Esophagus (tissue), 2 donors: ENCODE measurements around the gene PIGP. TPM values are rescaled to one million over a fixed set of nuclear protein-coding genes. Genes with fewer than 3 reads are reported as not detected.

Source experiments
- H3K27ac ChIP-seq, 2 donors: one replicate each; pipeline ENCODE4 v1.5.1; 2013; ENCODE audit warnings: low read depth in 2 of 2, mild to moderate bottlenecking in 2 of 2, inconsistent platforms in 1 of 2, low read length in 1 of 2, moderate library complexity in 1 of 2
- H3K27me3 ChIP-seq, 2 donors: one replicate each; pipeline ENCODE4 v1.6.1; 2013; ENCODE audit warnings: low read length in 2 of 2, control low read depth in 1 of 2, mild to moderate bottlenecking in 1 of 2; ENCODE audit not compliant: insufficient read depth in 2 of 2, control insufficient read depth in 1 of 2
- H3K36me3 ChIP-seq, 2 donors: one replicate each; pipeline ENCODE4 v1.6.1; 2013; ENCODE audit warnings: low read length in 1 of 2; ENCODE audit not compliant: control insufficient read depth in 2 of 2, insufficient read depth in 2 of 2
- H3K4me1 ChIP-seq, 2 donors: one replicate each; pipeline ENCODE4 v1.6.1; 2013; ENCODE audit warnings: low read length in 1 of 2; ENCODE audit not compliant: control insufficient read depth in 2 of 2, insufficient read depth in 2 of 2
- H3K4me3 ChIP-seq, 2 donors: one replicate each; pipeline ENCODE4 v1.5.1; 2013; ENCODE audit warnings: low read length in 2 of 2, mild to moderate bottlenecking in 2 of 2, low read depth in 1 of 2, moderate library complexity in 1 of 2
- H3K9me3 ChIP-seq, 2 donors: one replicate each; pipeline ENCODE4 v1.6.1; 2013; ENCODE audit warnings: mild to moderate bottlenecking in 2 of 2, low read depth in 1 of 2, low read length in 1 of 2, moderate library complexity in 1 of 2; ENCODE audit not compliant: control insufficient read depth in 2 of 2, insufficient read depth in 1 of 2
- WGBS, 2 donors: extraction: QIAGEN DNeasy Blood & Tissue Kit; methylation state at CpG; one replicate each; pipeline ENCODE4 v1.1.7; 2013; 5-methylcytosine and 5-hydroxymethylcytosine counted together
- polyA plus RNA-seq, 2 donors: library from polyadenylated mRNA; stranded (reverse); fragments of 200-250 nt; gene quantifications; one replicate each; pipeline ENCODE4 v1.2.3, GENCODE V29; 2013
- donor health status: healthy with polysubstance abuse.
- donor health status: Bipolar disorder and iron deficiency.

The PIGP gene
- polyA plus RNA-seq, 2 donors, result 13.4 to 14.6 TPM

GRCh38 chr21:37065561-37066177 is 7.2 kb downstream of the PIGP start:
- Histone ChIP-seq H3K27me3 (no peaks in the 10 kb centered on the region), H3K4me1 (no peaks in the 10 kb centered on the region), H3K4me3 (no peak overlapping the region), H3K9me3 (no peaks in the 10 kb centered on the region), H3K27ac (no peak overlapping the region), H3K36me3 (no peaks in the 10 kb centered on the region)
- 95 to 96% methylated on average over 9 of the region's 9 CpGs for WGBS, 2 donors

- Histone ChIP-seq H3K36me3 (no peaks in the 10 kb centered on the region), H3K4me3 (no peak overlapping the region), H3K9me3 (no peaks in the 10 kb centered on the region), H3K4me1 (no peaks in the 10 kb centered on the region), H3K27ac (no peak overlapping the region), H3K27me3 (no peaks in the 10 kb centered on the region)
Observed at GRCh38 chr21:37064841-37065240, 8.0 kb downstream of the PIGP start.

DNA sequence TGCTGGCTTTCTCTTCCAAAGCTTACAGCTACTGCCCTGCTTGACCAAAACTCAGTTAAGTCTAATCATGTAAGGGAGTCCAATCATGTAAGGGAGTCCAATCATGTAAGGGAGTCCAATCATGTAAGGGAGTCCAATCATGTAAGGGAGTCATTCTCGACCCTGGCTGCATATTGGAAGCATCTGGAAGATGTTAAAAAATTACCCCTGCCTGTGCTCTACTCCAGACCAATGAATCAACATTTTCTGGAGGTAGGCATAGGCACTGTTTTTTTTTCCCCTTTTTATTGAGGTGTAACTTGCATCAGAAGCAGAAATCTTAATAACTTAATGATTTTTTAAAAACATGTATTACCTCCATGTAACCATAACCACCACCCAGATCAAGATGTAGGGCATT is 9.4 kb downstream of the PIGP start:
- WGBS, 2 donors, result 78 to 85% methylated on average over 1 of the region's 1 CpG
- no peaks in the 10 kb centered on the region for H3K9me3 ChIP-seq
- H3K4me1 ChIP-seq, result no peaks in the 10 kb centered on the region
- no peaks in the 10 kb centered on the region for H3K27me3 ChIP-seq
- H3K4me3 ChIP-seq, result no peak overlapping the region
- no peaks in the 10 kb centered on the region for H3K36me3 ChIP-seq
- H3K27ac ChIP-seq, result no peak overlapping the region

GRCh38 chr21:37062593-37062935 is 10.3 kb downstream of the PIGP start:
- H3K27ac ChIP-seq, result no peak overlapping the region
- no peak overlapping the region for H3K4me3 ChIP-seq
- H3K9me3 ChIP-seq, result no peaks in the 10 kb centered on the region
- WGBS, 2 donors, result 88 to 89% methylated on average over 6 of the region's 6 CpGs
- H3K36me3 ChIP-seq, result no peaks in the 10 kb centered on the region
- H3K27me3 ChIP-seq, result no peaks in the 10 kb centered on the region
- no peaks in the 10 kb centered on the region for H3K4me1 ChIP-seq

GRCh38 chr21:37061926-37062592 is 10.8 kb downstream of the PIGP start:
- 80 to 81% methylated on average over 7 of the region's 7 CpGs for WGBS, 2 donors
- no peaks in the 10 kb centered on the region for H3K27me3 ChIP-seq

DNA sequence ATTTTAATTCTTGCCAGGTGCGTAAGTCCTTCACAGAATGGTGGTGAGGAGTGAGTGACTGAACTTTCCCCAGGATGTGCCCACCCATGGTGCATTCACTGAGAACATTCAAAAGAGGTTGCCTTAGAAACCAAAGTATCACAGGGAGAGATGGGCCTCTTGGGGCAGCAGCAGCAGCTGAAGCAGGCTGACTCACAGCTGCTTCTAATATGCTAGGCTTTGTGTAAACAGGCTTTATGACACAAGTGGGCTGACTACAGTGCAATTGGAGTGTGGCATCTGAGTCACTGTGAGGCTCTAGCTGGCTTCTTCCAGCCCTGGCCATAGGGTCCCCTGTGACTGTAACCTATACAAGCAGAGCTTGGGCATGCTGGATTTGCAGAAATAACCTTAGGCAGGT is 12.6 kb downstream of the PIGP start:
- Histone ChIP-seq H3K4me1 (no peaks in the 10 kb centered on the region), H3K27ac (no peak overlapping the region), H3K4me3 (no peak overlapping the region), H3K27me3 (no peaks in the 10 kb centered on the region), H3K9me3 (no peaks in the 10 kb centered on the region), H3K36me3 (no peaks in the 10 kb centered on the region)
- WGBS, 2 donors, result 77 to 92% methylated on average over 1 of the region's 1 CpG

More at GRCh38 chr21:37061926-37062592, 10.8 kb downstream of the PIGP start:
- no peak overlapping the region for H3K27ac ChIP-seq
- no peak overlapping the region for H3K4me3 ChIP-seq
- no peaks in the 10 kb centered on the region for H3K36me3 ChIP-seq
- no peaks in the 10 kb centered on the region for H3K9me3 ChIP-seq
- no peaks in the 10 kb centered on the region for H3K4me1 ChIP-seq

GRCh38 chr21:37059181-37059580 is 13.7 kb downstream of the PIGP start:
- no peaks in the 10 kb centered on the region for H3K27me3 ChIP-seq
- WGBS, 2 donors, result 68 to 69% methylated on average over 5 of the region's 5 CpGs

GRCh38 chr21:37058261-37058660 is 14.6 kb downstream of the PIGP start:
- 60 to 67% methylated on average over 2 of the region's 2 CpGs for WGBS, 2 donors
- H3K27me3 ChIP-seq, result no peaks in the 10 kb centered on the region
- H3K27ac ChIP-seq, result no peak overlapping the region
- H3K4me1 ChIP-seq, result no peaks in the 10 kb centered on the region
- H3K4me3 ChIP-seq, result no peak overlapping the region
- H3K36me3 ChIP-seq, result no peaks in the 10 kb centered on the region
- no peaks in the 10 kb centered on the region for H3K9me3 ChIP-seq

More at GRCh38 chr21:37059181-37059580, 13.7 kb downstream of the PIGP start:
- Histone ChIP-seq H3K36me3 (no peaks in the 10 kb centered on the region), H3K4me1 (no peaks in the 10 kb centered on the region), H3K4me3 (no peak overlapping the region), H3K9me3 (no peaks in the 10 kb centered on the region), H3K27ac (no peak overlapping the region)

DNA sequence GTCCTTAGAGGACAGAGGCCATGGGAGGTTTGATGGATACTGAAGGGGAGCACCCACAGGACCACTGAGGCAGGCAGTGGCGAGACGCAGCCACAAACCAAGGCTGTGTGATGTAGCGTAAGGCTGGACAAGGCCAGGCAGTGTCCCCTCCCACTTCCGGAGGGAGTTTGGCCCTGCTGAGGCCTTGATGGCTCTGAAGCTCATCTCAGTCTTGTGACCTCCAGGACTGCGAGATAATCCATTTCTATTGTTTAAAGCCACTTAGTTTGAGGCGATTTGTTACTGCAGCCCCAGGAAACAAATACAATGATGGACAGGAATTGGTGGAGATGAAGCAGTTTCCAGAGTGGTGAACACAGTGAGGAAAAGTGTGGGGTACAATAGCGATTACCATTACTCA is 15.3 kb downstream of the PIGP start:
- no peaks in the 10 kb centered on the region for H3K27me3 ChIP-seq
- H3K4me3 ChIP-seq, result no peak overlapping the region
- no peaks in the 10 kb centered on the region for H3K9me3 ChIP-seq
- H3K4me1 ChIP-seq, result no peaks in the 10 kb centered on the region
- 94 to 95% methylated on average over 7 of the region's 7 CpGs for WGBS, 2 donors
- H3K27ac ChIP-seq, result no peak overlapping the region
- H3K36me3 ChIP-seq, result no peaks in the 10 kb centered on the region

DNA sequence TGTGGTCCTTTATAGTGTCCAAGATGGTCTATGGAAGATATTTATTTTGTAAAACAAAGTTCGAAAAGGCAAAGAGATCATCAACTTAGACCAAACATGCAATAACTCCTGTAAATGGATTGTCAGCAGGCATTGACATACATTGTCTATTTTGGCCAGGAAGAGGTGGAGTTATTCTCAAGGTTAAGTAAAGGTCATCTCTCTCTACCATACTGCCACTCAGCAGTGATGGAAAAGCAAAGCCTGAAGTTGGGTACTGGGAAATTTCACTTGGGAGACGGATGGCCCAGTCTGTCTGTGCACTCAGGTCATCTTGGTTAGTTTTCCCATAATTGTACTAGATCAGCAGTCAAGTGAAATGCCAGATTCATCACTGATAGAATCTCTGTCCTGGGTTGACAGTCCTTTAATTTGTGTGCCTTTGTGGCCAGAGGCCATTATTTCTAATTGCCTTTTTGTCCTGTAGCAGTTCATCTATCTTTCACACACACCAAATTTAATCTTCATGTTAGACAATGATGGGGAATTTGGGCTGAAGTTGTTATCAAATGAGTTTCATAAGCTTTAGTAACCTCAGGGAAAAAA is 17.5 kb downstream of the PIGP start:
- Histone ChIP-seq H3K36me3 (no peaks in the 10 kb centered on the region), H3K9me3 (no peaks in the 10 kb centered on the region), H3K27ac (no peak overlapping the region), H3K4me3 (no peak overlapping the region), H3K27me3 (no peaks in the 10 kb centered on the region), H3K4me1 (no peaks in the 10 kb centered on the region)
- WGBS, 2 donors, result 85 to 89% methylated on average over 2 of the region's 2 CpGs
